GM23338 (cell line): Measurements from ENCODE around the gene ICOS. TPM values are rescaled to one million over a fixed set of nuclear protein-coding genes. Genes with fewer than 3 reads are reported as not detected.

Experiments
- ATAC-seq: fragments of 200-7000 bp; cut with Tn5 transposase; 3 replicates; pipeline ENCODE4 v1.9.1; 2020
- DNase-seq: peaks from one replicate; pipeline ENCODE4 v3.0.0-alpha.2; 2015; ENCODE audit warnings: low spot score
- H2AFZ ChIP-seq: fragments of 200-600 bp; sonication (generic); 2 replicates; pipeline ENCODE4 v1.8.0; 2016; ENCODE audit warnings: antibody characterized with exemption, mild to moderate bottlenecking, moderate library complexity
- H3F3A ChIP-seq: fragments of 200-600 bp; sonication (generic); replicated peaks from 2 replicates; pipeline ENCODE4 v1.8.0; 2017; ENCODE audit warnings: antibody characterized with exemption, mixed run types, low read depth
- H3K27ac ChIP-seq: fragments of 200-600 bp; sonication (generic); 2 replicates; pipeline ENCODE4 v1.6.1; 2016; ENCODE audit warnings: low read depth
- H3K27me3 ChIP-seq: fragments of 200-600 bp; sonication (generic); 2 replicates; pipeline ENCODE4 v1.8.0; 2016; ENCODE audit warnings: mild to moderate bottlenecking, mixed run types, moderate library complexity; ENCODE audit not compliant: insufficient read depth
- H3K36me3 ChIP-seq: fragments of 200-600 bp; sonication (generic); 2 replicates; pipeline ENCODE4 v1.8.0; 2016; ENCODE audit warnings: mild to moderate bottlenecking; ENCODE audit not compliant: insufficient read depth
- H3K4me1 ChIP-seq: fragments of 200-600 bp; sonication (generic); 2 replicates; pipeline ENCODE4 v1.8.0; 2016; ENCODE audit warnings: mild to moderate bottlenecking, moderate library complexity; ENCODE audit not compliant: insufficient read depth
- H3K4me2 ChIP-seq: fragments of 200-600 bp; sonication (generic); 2 replicates; pipeline ENCODE4 v1.7.1; 2017; ENCODE audit warnings: mixed run types
- H3K4me3 ChIP-seq: fragments of 200-600 bp; sonication (generic); 2 replicates; pipeline ENCODE4 v1.6.1; 2016; ENCODE audit warnings: mixed run types
- H3K79me2 ChIP-seq: fragments of 200-600 bp; sonication (generic); replicated peaks from 2 replicates; pipeline ENCODE4 v1.8.0; 2017; ENCODE audit warnings: mild to moderate bottlenecking; ENCODE audit not compliant: insufficient read depth
- H3K9me2 ChIP-seq: fragments of 200-600 bp; sonication (generic); 2 replicates; pipeline ENCODE4 v1.8.0; 2017; ENCODE audit not compliant: insufficient read depth
- H4K20me1 ChIP-seq: fragments of 200-600 bp; sonication (generic); replicated peaks from 2 replicates; pipeline ENCODE4 v1.8.0; 2017; ENCODE audit warnings: mild to moderate bottlenecking; ENCODE audit not compliant: insufficient read depth
- H3K27ac Mint-ChIP-seq: 2 replicates; pipeline ENCODE4 v1.8.0; 2020; ENCODE audit warnings: inconsistent platforms, mild to moderate bottlenecking, moderate library complexity, mixed read lengths
- H3K27me3 Mint-ChIP-seq: 3 replicates; pipeline ENCODE4 v1.8.0; 2022; ENCODE audit warnings: low read depth, mild to moderate bottlenecking, moderate library complexity, mixed read lengths, inconsistent platforms; ENCODE audit not compliant: insufficient read depth, poor library complexity
- H3K36me3 Mint-ChIP-seq: 3 replicates; pipeline ENCODE4 v1.8.0; 2021; ENCODE audit warnings: low read depth, mild to moderate bottlenecking, inconsistent platforms, moderate library complexity, mixed read lengths
- H3K4me1 Mint-ChIP-seq: 3 replicates; pipeline ENCODE4 v1.8.0; 2020; ENCODE audit warnings: mild to moderate bottlenecking, inconsistent platforms, mixed read lengths
- H3K4me3 Mint-ChIP-seq: 3 replicates; pipeline ENCODE4 v1.8.0; 2021; ENCODE audit warnings: moderate library complexity, mild to moderate bottlenecking, inconsistent platforms, mixed read lengths
- H3K9me3 Mint-ChIP-seq: 3 replicates; pipeline ENCODE4 v1.8.0; 2020; ENCODE audit warnings: moderate library complexity, mild to moderate bottlenecking, inconsistent platforms, mixed read lengths
- CREB1 ChIP-seq: fragments of 250-450 bp; sonication (Bioruptor Pico); IDR thresholded peaks from 2 replicates; pipeline ENCODE4 v1.5.0; 2020; ENCODE audit warnings: low read depth, mild to moderate bottlenecking, moderate library complexity
- NANOG ChIP-seq: IDR thresholded peaks from 2 replicates; pipeline ENCODE4 v1.6.1; 2016; ENCODE audit warnings: antibody characterized with exemption, borderline replicate concordance
- ZNF331 ChIP-seq: fragments of 250-450 bp; sonication (Bioruptor Pico); IDR thresholded peaks from 2 replicates; pipeline ENCODE4 v1.5.0; 2020; ENCODE audit warnings: low read depth, mild to moderate bottlenecking, moderate library complexity
- ZNF462 ChIP-seq: fragments of 250-450 bp; sonication (Bioruptor Pico); IDR thresholded peaks from 2 replicates; pipeline ENCODE4 v1.5.0; 2020; ENCODE audit warnings: mild to moderate bottlenecking, moderate library complexity
- polyA plus RNA-seq: library from polyadenylated mRNA; unstranded; fragments of >200 nt; fragmentation: Nextera tagmentation; extraction: Ambion mirVana; gene quantifications from 2 replicates; pipeline ENCODE4 v1.2.1, GENCODE V29; 2016
- total RNA-seq: library from RNA; depleted of rRNA; stranded (reverse); fragments of >200 nt; shearing (Covaris generic); gene quantifications from 2 replicates; pipeline ENCODE4 v1.2.3, GENCODE V29; 2014; rRNA removed
- TF ChIP-seq, protein P1 (sequence below): IDR thresholded peaks from one replicate; pipeline ENCODE4 v1.6.1; 2018; ENCODE audit warnings: antibody characterized with exemption; ENCODE audit not compliant: unreplicated experiment

The ICOS gene
- total and polyA plus RNA-seq, 2 experiments from 2014 or later: not detected

- no peaks in the 10 kb centered on the region for H3K27me3 Mint-ChIP-seq
- no peaks in the 10 kb centered on the region for H3K4me1 Mint-ChIP-seq
- H3K4me1 ChIP-seq: no peaks in the 10 kb centered on the region
- H3K27me3 ChIP-seq: no peaks in the 10 kb centered on the region
- H3K36me3 Mint-ChIP-seq: no peaks in the 10 kb centered on the region
- TF ChIP-seq ZNF331 (CRISPR knock-in tag) (no peak), CREB1 (CRISPR knock-in tag) (no peak), ZNF462 (CRISPR knock-in tag) (no peak), NANOG (no peak)
- TF ChIP-seq, protein P1, sequence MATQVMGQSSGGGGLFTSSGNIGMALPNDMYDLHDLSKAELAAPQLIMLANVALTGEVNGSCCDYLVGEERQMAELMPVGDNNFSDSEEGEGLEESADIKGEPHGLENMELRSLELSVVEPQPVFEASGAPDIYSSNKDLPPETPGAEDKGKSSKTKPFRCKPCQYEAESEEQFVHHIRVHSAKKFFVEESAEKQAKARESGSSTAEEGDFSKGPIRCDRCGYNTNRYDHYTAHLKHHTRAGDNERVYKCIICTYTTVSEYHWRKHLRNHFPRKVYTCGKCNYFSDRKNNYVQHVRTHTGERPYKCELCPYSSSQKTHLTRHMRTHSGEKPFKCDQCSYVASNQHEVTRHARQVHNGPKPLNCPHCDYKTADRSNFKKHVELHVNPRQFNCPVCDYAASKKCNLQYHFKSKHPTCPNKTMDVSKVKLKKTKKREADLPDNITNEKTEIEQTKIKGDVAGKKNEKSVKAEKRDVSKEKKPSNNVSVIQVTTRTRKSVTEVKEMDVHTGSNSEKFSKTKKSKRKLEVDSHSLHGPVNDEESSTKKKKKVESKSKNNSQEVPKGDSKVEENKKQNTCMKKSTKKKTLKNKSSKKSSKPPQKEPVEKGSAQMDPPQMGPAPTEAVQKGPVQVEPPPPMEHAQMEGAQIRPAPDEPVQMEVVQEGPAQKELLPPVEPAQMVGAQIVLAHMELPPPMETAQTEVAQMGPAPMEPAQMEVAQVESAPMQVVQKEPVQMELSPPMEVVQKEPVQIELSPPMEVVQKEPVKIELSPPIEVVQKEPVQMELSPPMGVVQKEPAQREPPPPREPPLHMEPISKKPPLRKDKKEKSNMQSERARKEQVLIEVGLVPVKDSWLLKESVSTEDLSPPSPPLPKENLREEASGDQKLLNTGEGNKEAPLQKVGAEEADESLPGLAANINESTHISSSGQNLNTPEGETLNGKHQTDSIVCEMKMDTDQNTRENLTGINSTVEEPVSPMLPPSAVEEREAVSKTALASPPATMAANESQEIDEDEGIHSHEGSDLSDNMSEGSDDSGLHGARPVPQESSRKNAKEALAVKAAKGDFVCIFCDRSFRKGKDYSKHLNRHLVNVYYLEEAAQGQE: no peak
- H3K36me3 ChIP-seq: no peaks in the 10 kb centered on the region
- H3F3A ChIP-seq: no peaks in the 10 kb centered on the region
- H3K9me2 ChIP-seq: peaks cover 11% of the 10 kb centered on the region; the same call in 1 of the 2 replicates
- H3K4me3 ChIP-seq: no peak overlapping the region
- H3K4me2 ChIP-seq: no peak overlapping the region
- H3K4me3 Mint-ChIP-seq: no peak overlapping the region
- no peak overlapping the region for H3K27ac Mint-ChIP-seq
- no peaks in the 10 kb centered on the region for H3K9me3 Mint-ChIP-seq
- no peak overlapping the region; the same call in 1 of the 2 replicates for H2AFZ ChIP-seq
- H3K79me2 ChIP-seq: no peaks in the 10 kb centered on the region
- no peaks in the 10 kb centered on the region for H4K20me1 ChIP-seq
- H3K27ac ChIP-seq: no peak overlapping the region
- DNase-seq (no peak), ATAC-seq (no peak)
These were observed 74.3 kb downstream of the ICOS start for GRCh38 chr2:204010628-204011560.

Other genes starting within 250 kb of the ICOS start
- gene CD28, start 230.1 kb upstream of the ICOS start, total RNA-seq: not detected in 2 replicates
- not detected in 2 replicates for gene CD28, start 230.1 kb upstream of the ICOS start, polyA plus RNA-seq
- gene CTLA4, start 69.0 kb upstream of the ICOS start, total RNA-seq: not detected in 2 replicates
- not detected in 2 replicates for gene CTLA4, start 69.0 kb upstream of the ICOS start, polyA plus RNA-seq